ENCODE results near the gene NDUFV1. TPM values are rescaled to one million over a fixed set of nuclear protein-coding genes. Genes with fewer than 3 reads are reported as not detected.

Gene NDUFV1
- total and polyA plus RNA-seq, 9 of the 15 experiments (the other 6 are each of a cell fraction or from before 2014, with no cell fraction given): 10.8 to 423 (median 209) TPM

GRCh38 chr11:67600324-67601029, 6.3 kb upstream of the NDUFV1 start (continued):
- TF ChIP-seq ZNF639 (CRISPR knock-in tag; conservative IDR thresholded peaks at IDR 0.05 in 1 of 2, IDR thresholded peaks at IDR 0.05 in 1 of 2) (peak in 1 of 2 experiments; percentile 37; a peak in 1 of 4 replicates), PML (IDR thresholded peaks at IDR 0.05; ENCODE audit: low read length) (peak; percentile 55; the same call in 1 of the 2 replicates), ETV1 (tag; conservative IDR thresholded peaks at IDR 0.05; ENCODE audit: low read depth) (peak; percentile 71; the same call in 1 of the 2 replicates), ZNF592 (IDR thresholded peaks at IDR 0.05) (peak; percentile 24; the same call in 1 of the 2 replicates), MTA3 (IDR thresholded peaks at IDR 0.05; ENCODE audit: borderline replicate concordance) (peak; percentile 37; the same call in 1 of the 2 replicates), KAT8 (IDR thresholded peaks at IDR 0.05; ENCODE audit: low read depth) (no peak), KLF16 (IDR thresholded peaks at IDR 0.05) (peak; percentile 92), TEAD4 (IDR thresholded peaks at IDR 0.05; ENCODE audit: low read length) (peak; percentile 88), TEAD4 (CRISPR knock-in tag; IDR thresholded peaks at IDR 0.05; ENCODE audit: borderline replicate concordance) (no peak), CBFA2T3 (IDR thresholded peaks at IDR 0.05) (peak; percentile 94), CSDE1 (IDR thresholded peaks at IDR 0.05) (no peak), TAF1 (IDR thresholded peaks at IDR 0.05; ENCODE audit: control insufficient read depth, extremely low read depth, insufficient read depth, low read length, severe bottlenecking) (no peak), ZNF175 (CRISPR knock-in tag; IDR thresholded peaks at IDR 0.05; ENCODE audit: low read depth) (peak; percentile 67; the same call in 1 of the 2 replicates), MAX (CRISPR knock-in tag; IDR thresholded peaks at IDR 0.05) (peak; percentile 58)
- TF ChIP-seq, protein P1, sequence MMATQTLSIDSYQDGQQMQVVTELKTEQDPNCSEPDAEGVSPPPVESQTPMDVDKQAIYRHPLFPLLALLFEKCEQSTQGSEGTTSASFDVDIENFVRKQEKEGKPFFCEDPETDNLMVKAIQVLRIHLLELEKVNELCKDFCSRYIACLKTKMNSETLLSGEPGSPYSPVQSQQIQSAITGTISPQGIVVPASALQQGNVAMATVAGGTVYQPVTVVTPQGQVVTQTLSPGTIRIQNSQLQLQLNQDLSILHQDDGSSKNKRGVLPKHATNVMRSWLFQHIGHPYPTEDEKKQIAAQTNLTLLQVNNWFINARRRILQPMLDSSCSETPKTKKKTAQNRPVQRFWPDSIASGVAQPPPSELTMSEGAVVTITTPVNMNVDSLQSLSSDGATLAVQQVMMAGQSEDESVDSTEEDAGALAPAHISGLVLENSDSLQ (IDR thresholded peaks at IDR 0.05): peak; percentile 80
- TF ChIP-seq, protein P2, sequence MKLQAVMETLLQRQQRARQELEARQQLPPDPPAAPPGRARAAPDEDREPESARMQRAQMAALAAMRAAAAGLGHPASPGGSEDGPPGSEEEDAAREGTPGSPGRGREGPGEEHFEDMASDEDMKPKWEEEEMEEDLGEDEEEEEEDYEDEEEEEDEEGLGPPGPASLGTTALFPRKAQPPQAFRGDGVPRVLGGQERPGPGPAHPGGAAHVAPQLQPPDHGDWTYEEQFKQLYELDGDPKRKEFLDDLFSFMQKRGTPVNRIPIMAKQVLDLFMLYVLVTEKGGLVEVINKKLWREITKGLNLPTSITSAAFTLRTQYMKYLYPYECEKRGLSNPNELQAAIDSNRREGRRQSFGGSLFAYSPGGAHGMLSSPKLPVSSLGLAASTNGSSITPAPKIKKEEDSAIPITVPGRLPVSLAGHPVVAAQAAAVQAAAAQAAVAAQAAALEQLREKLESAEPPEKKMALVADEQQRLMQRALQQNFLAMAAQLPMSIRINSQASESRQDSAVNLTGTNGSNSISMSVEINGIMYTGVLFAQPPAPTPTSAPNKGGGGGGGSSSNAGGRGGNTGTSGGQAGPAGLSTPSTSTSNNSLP (IDR thresholded peaks at IDR 0.05; ENCODE audit: borderline replicate concordance, low read depth, low read length): 0 out of 2 replicates have a peak, but pooled peaks have one; percentile 45
- TF ChIP-seq, protein P3, sequence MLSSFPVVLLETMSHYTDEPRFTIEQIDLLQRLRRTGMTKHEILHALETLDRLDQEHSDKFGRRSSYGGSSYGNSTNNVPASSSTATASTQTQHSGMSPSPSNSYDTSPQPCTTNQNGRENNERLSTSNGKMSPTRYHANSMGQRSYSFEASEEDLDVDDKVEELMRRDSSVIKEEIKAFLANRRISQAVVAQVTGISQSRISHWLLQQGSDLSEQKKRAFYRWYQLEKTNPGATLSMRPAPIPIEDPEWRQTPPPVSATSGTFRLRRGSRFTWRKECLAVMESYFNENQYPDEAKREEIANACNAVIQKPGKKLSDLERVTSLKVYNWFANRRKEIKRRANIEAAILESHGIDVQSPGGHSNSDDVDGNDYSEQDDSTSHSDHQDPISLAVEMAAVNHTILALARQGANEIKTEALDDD (IDR thresholded peaks at IDR 0.05): peak; percentile 36; the same call in 1 of the 2 replicates
